Myocyte (in vitro differentiated cells): ENCODE results near the gene DENND10. TPM values are rescaled to one million over a fixed set of nuclear protein-coding genes. Genes with fewer than 3 reads are reported as not detected.
"Not testable (repeated sequence)": the region's sequence is repeated elsewhere in the genome, so short reads cannot be mapped to it uniquely, and the experiment has no call there.

Experiments used
- DNase-seq: peaks from one replicate; pipeline ENCODE4 v3.0.0-alpha.2; 2012; ENCODE audit warnings: low read depth
- total RNA-seq: library from RNA; depleted of rRNA; stranded (reverse); fragments of >200 nt; gene quantifications from 2 replicates; pipeline ENCODE4 v1.2.3, GENCODE V29; 2014

DENND10 gene
- total RNA-seq, 1 donor from 2014 or later, result 57.9 TPM

- DNase-seq, result no peak
Observed at GRCh38 chr10:119166564-119166963, 62.7 kb downstream of the DENND10 start.

- no peak for DNase-seq
Observed at GRCh38 chr10:119167041-119167440, 63.1 kb downstream of the DENND10 start.

GRCh38 chr10:119174109-119174508 lies 70.2 kb downstream of the DENND10 start:
- no peak for DNase-seq

GRCh38 chr10:119176166-119176565 lies 72.3 kb downstream of the DENND10 start:
- no peak for DNase-seq

GRCh38 chr10:119177708-119178371 lies 73.9 kb downstream of the DENND10 start:
- DNase-seq, result no peak

GRCh38 chr10:119178372-119179119 lies 74.6 kb downstream of the DENND10 start, which contains the start of gene PRDX3:
PRDX3 (minus strand) TSS chr10:119178812; CDS start chr10:119178790, 22 bp downstream.
- DNase-seq, result peak; percentile 91

GRCh38 chr10:119180850-119181400 lies 77.0 kb downstream of the DENND10 start:
- DNase-seq, result not testable (repeated sequence)

- no peak for DNase-seq
Observed at GRCh38 chr10:119183664-119184412, 79.9 kb downstream of the DENND10 start.

Other genes with a start within 250 kb of the DENND10 start
- 3.2 and 5.1 TPM in 2 replicates for gene NANOS1, start 74.4 kb upstream of the DENND10 start, total RNA-seq
- 147 and 169 TPM in 2 replicates for gene EIF3A, start 23.3 kb upstream of the DENND10 start, total RNA-seq
- 18.2 and 33.2 TPM in 2 replicates for gene SFXN4, start 61.6 kb downstream of the DENND10 start, total RNA-seq
- 204 and 246 TPM in 2 replicates for gene PRDX3, start 74.7 kb downstream of the DENND10 start, total RNA-seq
- gene GRK5, start 103.5 kb downstream of the DENND10 start, total RNA-seq, result 1.1 and 1.8 TPM in 2 replicates